Kidney (tissue), 14 donors: ENCODE measurements around the gene LTBP1. TPM values are rescaled to one million over a fixed set of nuclear protein-coding genes. Genes with fewer than 3 reads are reported as not detected.
"Not testable (repeated sequence)": the region's sequence is repeated elsewhere in the genome, so short reads cannot be mapped to it uniquely, and the experiment has no call there.

Experiments used
- DNase-seq, 5 donors: peaks; one replicate each; pipeline ENCODE4 v3.0.0-alpha.2; 2013 to 2020
- FAIRE-seq: peaks from 2 replicates; lab custom pipeline; 2012; peaks lifted over from hg19 to GRCh38; lab: Jason Lieb, UNC
- H3K27ac ChIP-seq, 2 donors: one replicate each; pipeline ENCODE4 v1.7.0; 2013; ENCODE audit warnings: low read depth in 2 of 2, low read length in 2 of 2, inconsistent platforms in 1 of 2
- H3K27me3 ChIP-seq: one replicate; pipeline ENCODE4 v1.7.1; 2013; ENCODE audit warnings: low read length, inconsistent platforms; ENCODE audit not compliant: control insufficient read depth, insufficient read depth
- H3K36me3 ChIP-seq, 3 donors: one replicate each; pipeline versions ENCODE4 v1.7.0 to v1.7.1; 2013; ENCODE audit warnings: low read length in 3 of 3, control low read depth in 1 of 3, inconsistent platforms in 1 of 3; ENCODE audit not compliant: insufficient read depth in 3 of 3, control insufficient read depth in 2 of 3
- H3K4me1 ChIP-seq, 3 donors: one replicate each; pipeline versions ENCODE4 v1.7.0 to v1.7.1; 2013; ENCODE audit warnings: low read length in 3 of 3, inconsistent platforms in 1 of 3, low read depth in 1 of 3; ENCODE audit not compliant: control insufficient read depth in 2 of 3, insufficient read depth in 2 of 3
- H3K4me3 ChIP-seq, 3 donors: one replicate each; pipeline versions ENCODE4 v1.7.0 to v1.8.1; 2013; ENCODE audit warnings: low read length in 3 of 3, control low read depth in 1 of 3, inconsistent platforms in 1 of 3
- H3K9ac ChIP-seq, 3 donors: one replicate each; pipeline versions ENCODE4 v1.7.0 to v1.7.1; 2013; ENCODE audit warnings: low read length in 3 of 3, control low read depth in 1 of 3, inconsistent platforms in 1 of 3
- H3K9me3 ChIP-seq, 3 donors: one replicate each; pipeline versions ENCODE4 v1.7.0 to v1.7.1; 2013; ENCODE audit warnings: low read length in 3 of 3, control low read depth in 1 of 3, inconsistent platforms in 1 of 3; ENCODE audit not compliant: control insufficient read depth in 2 of 3, insufficient read depth in 1 of 3
- intact Hi-C: fragments of 100-400 bp; cut with DNase I; formaldehyde crosslinking; loops from one replicate; pipeline ENCODE4 v1.11.1; 2022
- polyA plus RNA-seq: library from polyadenylated mRNA; stranded (reverse); fragments of 350-450 nt; fragmentation: Illumina TruSeq; extraction: RNeasy Lipid Tissue Mini Kit (QIAGEN cat#74804); gene quantifications from one replicate; pipeline ENCODE4 v1.2.3, GENCODE V29; 2014; ENCODE audit warnings: low read depth, low replicate concordance; ENCODE audit not compliant: insufficient read depth
- total RNA-seq: library from RNA; stranded (reverse); fragmentation: NEBNext Ultra II Directional; extraction: Animal tissue kit (Norgen Biotek cat#: 25700); gene quantifications from one replicate; pipeline ENCODE4 v1.2.1, GENCODE V29; 2021
- TF ChIP-seq, protein P1 (sequence below): IDR thresholded peaks from 3 replicates; pipeline ENCODE4 v1.5.1; 2012; ENCODE audit warnings: mild to moderate bottlenecking, moderate library complexity, borderline replicate concordance; ENCODE audit not compliant: insufficient read depth; ENCODE audit errors: extremely low read depth
- donor health status: control.
- donor health status: control.
- donor health status: control.
- donor health status: control.
- donor health status: control.
- donor health status: DM: yes; HTN: yes; CAD: no.
- donor health status: Normal renal cell carcinoma (clear cell type).

Gene LTBP1
- total and polyA plus RNA-seq, 2 donors from 2014 or later: 9.3 to 39.8 TPM

DNA sequence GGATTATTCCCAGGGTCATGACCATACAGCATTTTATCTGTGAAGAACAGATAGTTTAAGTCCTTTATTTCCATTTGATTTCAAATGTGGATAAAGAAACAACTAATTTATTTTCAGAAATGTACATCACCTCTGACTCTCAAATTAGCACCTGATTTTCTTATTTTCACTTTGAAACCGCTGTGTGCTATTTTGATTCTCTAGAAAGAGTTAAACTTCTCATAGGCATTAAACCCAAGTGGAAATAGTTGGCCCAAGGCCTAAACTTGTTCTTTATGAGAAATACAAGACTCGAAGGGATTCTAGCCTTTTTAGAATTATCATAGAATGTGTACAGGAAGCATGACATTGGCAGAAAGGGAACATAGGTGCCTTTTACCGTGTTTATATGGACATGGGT is 41.5 kb upstream of the LTBP1 start:
- Histone ChIP-seq H3K4me1 (no peaks in the 10 kb centered on the region), H3K9ac (no peak overlapping the region), H3K27ac (no peak overlapping the region), H3K4me3 (no peak overlapping the region), H3K27me3 (no peaks in the 10 kb centered on the region), H3K36me3 (no peaks in the 10 kb centered on the region), H3K9me3 (no peaks in the 10 kb centered on the region)
- no peak for DNase-seq
- intact Hi-C loops: no loop called here
- no peak for FAIRE-seq
- TF ChIP-seq, protein P1, sequence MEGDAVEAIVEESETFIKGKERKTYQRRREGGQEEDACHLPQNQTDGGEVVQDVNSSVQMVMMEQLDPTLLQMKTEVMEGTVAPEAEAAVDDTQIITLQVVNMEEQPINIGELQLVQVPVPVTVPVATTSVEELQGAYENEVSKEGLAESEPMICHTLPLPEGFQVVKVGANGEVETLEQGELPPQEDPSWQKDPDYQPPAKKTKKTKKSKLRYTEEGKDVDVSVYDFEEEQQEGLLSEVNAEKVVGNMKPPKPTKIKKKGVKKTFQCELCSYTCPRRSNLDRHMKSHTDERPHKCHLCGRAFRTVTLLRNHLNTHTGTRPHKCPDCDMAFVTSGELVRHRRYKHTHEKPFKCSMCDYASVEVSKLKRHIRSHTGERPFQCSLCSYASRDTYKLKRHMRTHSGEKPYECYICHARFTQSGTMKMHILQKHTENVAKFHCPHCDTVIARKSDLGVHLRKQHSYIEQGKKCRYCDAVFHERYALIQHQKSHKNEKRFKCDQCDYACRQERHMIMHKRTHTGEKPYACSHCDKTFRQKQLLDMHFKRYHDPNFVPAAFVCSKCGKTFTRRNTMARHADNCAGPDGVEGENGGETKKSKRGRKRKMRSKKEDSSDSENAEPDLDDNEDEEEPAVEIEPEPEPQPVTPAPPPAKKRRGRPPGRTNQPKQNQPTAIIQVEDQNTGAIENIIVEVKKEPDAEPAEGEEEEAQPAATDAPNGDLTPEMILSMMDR: no peak

DNA sequence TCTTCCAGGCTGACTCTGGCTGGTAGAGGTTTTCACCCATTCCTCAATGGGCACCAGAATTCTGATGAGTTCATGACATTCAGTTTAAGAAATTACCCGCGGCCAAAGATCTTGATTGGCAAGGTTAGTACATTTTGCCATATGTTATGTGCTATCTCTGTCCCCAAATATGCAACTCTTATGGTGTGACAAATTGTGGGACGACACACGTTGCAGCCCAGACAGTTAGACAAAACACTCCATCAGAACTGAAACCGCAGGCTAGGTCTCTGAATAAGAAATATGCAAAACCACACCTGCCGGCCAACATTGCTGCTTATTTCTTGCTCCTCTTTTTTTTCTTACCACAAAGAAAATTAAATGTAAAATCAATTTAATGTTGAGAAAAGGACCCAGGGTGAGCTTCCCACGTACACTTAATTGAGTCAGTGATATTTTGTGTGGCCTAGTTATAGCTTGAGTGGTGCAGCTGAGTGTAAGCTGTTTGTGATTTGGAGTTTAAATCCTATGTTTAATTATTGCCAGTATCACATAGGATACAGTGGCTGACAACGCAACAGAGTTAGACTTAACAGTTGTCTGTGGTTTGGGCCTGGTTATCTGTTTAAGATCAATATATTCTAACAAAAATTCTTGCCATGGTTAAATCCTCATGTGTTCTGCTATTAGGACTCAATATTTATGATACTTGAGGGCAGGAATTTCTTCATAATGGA is 35.7 kb upstream of the LTBP1 start:
- H3K9ac ChIP-seq: no peak overlapping the region
- H3K27me3 ChIP-seq: no peaks in the 10 kb centered on the region
- no peak overlapping the region for H3K4me3 ChIP-seq
- TF ChIP-seq, protein P1: no peak
- intact Hi-C loops: no loop called here
- no peaks in the 10 kb centered on the region for H3K4me1 ChIP-seq
- no peaks in the 10 kb centered on the region for H3K36me3 ChIP-seq
- FAIRE-seq: no peak
- no peaks in the 10 kb centered on the region for H3K9me3 ChIP-seq
- DNase-seq: no peak
- no peak overlapping the region for H3K27ac ChIP-seq

DNA sequence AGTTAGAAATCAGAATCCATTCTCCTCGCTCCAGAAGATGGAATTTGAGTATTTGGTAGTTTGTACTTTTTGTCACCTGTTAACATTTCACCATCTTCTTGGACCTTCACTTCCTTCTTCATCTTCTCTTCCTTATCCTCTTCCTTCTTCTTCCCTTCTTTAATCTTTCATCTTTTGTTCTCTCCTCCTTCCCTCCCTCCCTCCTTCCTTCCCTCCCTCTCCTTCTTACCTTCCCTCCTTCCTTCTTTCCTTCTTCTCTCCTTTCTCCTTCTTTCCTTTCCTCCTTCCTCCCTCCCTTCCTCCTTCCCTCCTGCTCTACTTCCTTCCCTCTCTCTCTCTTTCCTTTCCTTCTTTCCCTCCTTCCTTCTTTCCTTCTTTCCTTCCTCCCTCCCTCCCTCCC is 31.1 kb upstream of the LTBP1 start:
- Histone ChIP-seq H3K9me3 (no peaks in the 10 kb centered on the region), H3K4me3 (no peak overlapping the region), H3K27me3 (no peaks in the 10 kb centered on the region), H3K27ac (no peak overlapping the region), H3K36me3 (no peaks in the 10 kb centered on the region), H3K4me1 (no peaks in the 10 kb centered on the region), H3K9ac (no peak overlapping the region)
- no peak for DNase-seq
- TF ChIP-seq, protein P1: no peak
- intact Hi-C loops: no loop called here
- FAIRE-seq: no peak

DNA sequence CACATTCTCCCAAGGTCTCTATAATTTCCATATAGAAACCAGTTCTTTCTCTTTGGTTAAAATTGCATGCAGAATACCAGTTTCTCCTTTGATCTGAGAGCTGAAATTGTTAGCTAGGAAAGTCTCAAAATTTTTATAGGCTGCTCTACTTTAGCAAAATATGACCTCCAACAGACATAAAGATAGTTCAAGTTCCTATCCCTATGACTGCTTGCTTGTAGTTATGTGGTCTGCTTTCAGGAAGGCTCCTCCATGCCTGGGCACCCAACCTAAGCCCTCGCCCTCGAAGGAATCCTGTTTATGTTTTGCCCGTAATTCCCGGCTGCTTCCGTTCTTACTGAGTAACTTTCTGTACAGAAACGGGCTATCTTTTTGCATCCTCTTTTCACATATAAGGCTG is 28.0 kb upstream of the LTBP1 start:
- intact Hi-C loops: no loop called here
- no peak overlapping the region for H3K9ac ChIP-seq
- TF ChIP-seq, protein P1: no peak
- no peak for FAIRE-seq
- no peaks in the 10 kb centered on the region for H3K9me3 ChIP-seq
- no peak overlapping the region for H3K4me3 ChIP-seq
- no peaks in the 10 kb centered on the region for H3K27me3 ChIP-seq
- peak in 2 of 5 donors; percentile 13 to 26 for DNase-seq
- H3K27ac ChIP-seq: no peak overlapping the region
- H3K4me1 ChIP-seq: no peaks in the 10 kb centered on the region
- H3K36me3 ChIP-seq: no peaks in the 10 kb centered on the region

DNA sequence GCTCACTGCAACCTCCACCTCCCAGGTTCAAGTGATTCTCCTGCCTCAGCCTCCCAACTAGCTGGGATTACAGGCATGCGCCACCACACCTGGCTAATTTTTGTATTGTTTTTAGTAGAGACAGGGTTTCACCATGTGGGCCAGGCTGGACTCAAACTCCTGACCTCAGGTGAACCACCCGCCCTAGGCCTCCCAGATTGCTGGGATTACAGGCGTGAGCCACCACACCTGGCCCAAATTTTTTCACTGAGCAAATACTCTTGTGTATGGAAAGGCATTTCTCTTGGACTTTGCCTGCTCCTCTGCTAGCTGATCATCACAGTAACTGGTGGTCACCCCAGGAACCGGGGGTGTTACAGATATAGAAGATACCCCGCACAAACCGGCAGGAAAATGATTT is 26.9 kb upstream of the LTBP1 start:
- DNase-seq, intact Hi-C loops, H3K9me3 ChIP-seq, FAIRE-seq, H3K27me3 ChIP-seq, H3K4me3 ChIP-seq, H3K36me3 ChIP-seq, H3K4me1 ChIP-seq, H3K27ac ChIP-seq, H3K9ac ChIP-seq: not testable (repeated sequence)

DNA sequence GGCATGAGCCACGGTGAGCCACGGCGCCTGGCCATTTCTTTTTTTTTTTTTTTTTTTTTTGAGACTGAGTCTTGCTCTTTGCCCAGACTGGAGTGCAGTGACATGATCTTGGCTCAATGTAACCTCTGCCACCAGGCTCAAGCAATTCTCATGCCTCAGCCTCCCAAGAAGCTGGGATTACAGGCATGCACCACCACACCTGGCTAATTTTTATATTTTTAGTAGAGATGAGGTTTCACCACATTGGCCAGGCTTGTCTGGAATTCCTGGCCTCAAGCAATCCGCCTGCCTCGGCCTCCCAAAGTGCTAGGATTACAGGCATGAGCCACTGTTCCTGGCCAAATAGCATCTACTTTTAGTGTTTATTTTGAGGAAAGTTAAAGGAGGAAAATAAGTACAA is 25.3 kb upstream of the LTBP1 start:
- H3K27ac ChIP-seq, H3K9ac ChIP-seq, H3K9me3 ChIP-seq, H3K4me1 ChIP-seq, intact Hi-C loops, H3K4me3 ChIP-seq, H3K27me3 ChIP-seq, FAIRE-seq, H3K36me3 ChIP-seq, DNase-seq: not testable (repeated sequence)
